Skin of body (tissue), 3 donors: ENCODE results near the gene TNFSF12. TPM values are rescaled to one million over a fixed set of nuclear protein-coding genes. Genes with fewer than 3 reads are reported as not detected.
A peak's percentile ranks its signal among the peaks of the same experiment; 100 is the strongest.
"Not testable (repeated sequence)": the region's sequence is repeated elsewhere in the genome, so short reads cannot be mapped to it uniquely, and the experiment has no call there.

Experiments used
- DNase-seq: peaks from one replicate; lab custom pipeline; 2025; lab: John Stamatoyannopoulos, UW
- small RNA-seq: library from RNA; depleted of rRNA; stranded (forward); fragments of <200 nt; gene quantifications from one replicate; pipeline ENCODE3, GENCODE V24; 2014; ENCODE audit warnings: low replicate concordance
- total RNA-seq: library from RNA; depleted of rRNA; stranded (reverse); fragments of >200 nt; gene quantifications from one replicate; pipeline ENCODE4 v1.2.3, GENCODE V29; 2014

The TNFSF12 gene
- total RNA-seq, 1 donor from 2014 or later: 4.5 TPM

DNA sequence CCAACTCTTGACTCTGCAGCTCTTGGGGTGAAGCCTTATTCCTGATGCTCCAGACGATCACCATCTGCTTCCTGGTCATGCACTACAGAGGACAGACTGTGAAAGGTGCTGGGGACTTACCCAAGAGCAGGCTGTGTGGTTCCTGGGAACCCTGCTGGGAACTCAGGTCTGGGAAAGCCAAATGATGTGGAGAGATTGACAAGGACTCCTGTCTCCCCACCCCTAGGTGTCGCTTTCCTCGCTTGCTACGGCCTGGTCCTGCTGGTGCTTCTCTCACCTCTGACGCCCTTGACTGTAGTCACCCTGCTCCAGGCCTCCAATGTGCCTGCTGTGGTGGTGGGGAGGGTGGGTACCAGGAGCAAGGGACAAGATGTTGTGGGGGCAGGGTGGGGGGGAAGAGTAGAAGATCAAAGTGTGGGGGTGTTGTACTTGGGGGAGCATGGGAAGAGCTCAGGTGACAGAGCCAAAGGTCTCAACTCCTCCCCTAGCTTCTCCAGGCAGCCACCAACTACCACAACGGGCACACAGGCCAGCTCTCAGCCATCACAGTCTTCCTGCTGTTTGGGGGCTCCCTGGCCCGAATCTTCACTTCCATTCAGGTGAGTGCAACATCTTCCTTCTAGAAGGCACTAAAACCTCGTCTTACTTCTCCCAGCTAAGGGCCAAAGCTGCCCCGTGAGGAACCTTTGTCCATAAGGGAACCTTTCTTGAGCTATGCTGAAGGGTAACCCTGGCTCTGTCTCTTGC lies 38.0 kb downstream of the TNFSF12 start:
- DNase-seq: no peak

DNA sequence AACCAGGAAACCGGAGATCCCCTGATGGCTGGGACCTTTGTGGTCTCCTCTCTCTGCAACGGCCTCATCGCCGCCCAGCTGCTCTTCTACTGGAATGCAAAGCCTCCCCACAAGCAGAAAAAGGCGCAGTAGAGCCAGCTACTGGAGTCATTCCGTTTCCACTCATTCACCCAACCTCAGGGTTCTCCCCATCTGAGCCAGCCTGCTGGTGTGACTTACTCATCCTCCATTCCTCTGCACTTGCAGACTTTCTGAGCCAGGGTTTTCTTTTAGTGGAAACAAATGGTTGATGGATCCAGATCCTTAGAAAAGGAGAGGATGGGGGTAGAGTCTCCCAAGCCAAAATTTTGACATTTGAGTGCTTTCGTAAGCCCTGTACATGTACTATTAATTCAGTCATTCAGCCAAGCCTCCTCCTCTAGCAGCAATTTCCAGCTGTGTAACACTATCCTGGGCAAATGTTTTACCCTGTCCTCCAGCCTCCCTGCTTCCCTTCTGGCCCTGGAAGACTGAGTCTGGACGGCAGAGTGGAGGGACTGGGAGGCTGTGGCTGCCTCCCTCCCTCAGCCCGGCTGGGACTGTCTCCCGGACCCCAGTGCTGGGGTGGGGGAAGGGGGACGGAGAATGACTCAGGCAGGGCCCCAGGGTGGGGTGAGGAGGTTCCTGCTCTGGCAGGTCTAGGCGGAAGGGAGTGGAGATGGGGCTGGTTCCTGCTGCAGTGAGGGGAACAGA lies 38.7 kb downstream of the TNFSF12 start:
- DNase-seq: no peak

GRCh38 chr17:7588553-7589203 lies 39.8 kb downstream of the TNFSF12 start:
- DNase-seq: no peak

DNA sequence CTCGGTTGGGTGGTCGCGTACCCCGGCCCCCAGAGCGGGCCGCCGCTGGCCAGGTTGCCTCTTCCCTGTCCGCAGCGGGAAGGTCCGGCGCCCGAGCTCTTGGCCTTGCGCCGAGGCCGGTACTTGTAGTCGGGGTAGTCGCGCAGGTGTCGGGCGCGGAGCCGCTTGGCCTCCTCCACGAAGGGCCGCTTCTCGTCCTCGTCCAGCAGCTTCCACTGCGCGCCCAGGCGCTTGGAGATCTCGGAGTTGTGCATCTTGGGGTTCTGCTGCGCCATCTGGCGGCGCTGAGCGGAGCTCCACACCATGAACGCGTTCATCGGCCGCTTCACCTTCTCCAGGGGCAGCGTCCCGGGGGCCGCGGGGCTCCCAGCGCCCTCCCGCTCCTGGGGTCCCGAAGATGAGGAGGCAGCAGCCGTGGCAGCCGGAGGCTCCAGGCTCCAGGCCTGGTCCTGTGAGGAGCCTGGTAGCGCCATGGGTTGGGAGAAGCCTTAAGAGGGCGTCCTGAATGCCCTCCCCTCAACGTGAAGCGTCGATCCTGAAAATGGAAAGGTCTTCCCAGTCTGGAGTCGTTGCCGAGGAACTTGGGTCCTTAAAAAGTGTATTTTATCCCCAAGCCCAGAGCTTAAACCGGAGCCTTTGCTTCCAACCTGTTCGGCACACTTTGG lies 40.5 kb downstream of the TNFSF12 start:
- peak; percentile 64 for DNase-seq

GRCh38 chr17:7589891-7590691 lies 41.2 kb downstream of the TNFSF12 start, which contains the start of gene SOX15:
TSS of gene SOX15 (minus strand) at chr17:7590094. CDS start at chr17:7589676, 418 bp downstream.
- no peak for DNase-seq

- no peak for DNase-seq
Measured at GRCh38 chr17:7590743-7591142, 41.9 kb downstream of the TNFSF12 start.

DNA sequence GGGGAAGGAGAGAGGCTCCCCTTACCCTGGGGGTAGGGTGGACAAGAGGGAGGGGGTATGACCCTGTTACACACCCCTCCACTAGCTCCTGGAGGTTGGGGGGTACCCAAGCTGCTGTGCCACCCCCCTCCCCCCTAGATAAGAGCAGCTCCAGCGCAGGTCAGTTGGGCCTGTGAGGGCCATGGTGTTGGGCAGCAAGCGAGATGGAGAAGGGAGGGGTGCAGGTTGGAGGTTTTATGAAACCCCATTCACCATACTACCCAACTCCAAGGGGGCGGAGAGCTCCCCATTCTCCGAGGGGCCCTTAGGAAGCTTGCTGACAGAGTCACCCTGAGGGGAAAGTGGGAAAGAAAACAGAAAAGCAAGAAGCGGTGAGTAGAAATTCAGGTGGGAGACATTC lies 42.7 kb downstream of the TNFSF12 start:
- no peak for DNase-seq

GRCh38 chr17:7592422-7593021 lies 43.7 kb downstream of the TNFSF12 start:
- no peak for DNase-seq

DNA sequence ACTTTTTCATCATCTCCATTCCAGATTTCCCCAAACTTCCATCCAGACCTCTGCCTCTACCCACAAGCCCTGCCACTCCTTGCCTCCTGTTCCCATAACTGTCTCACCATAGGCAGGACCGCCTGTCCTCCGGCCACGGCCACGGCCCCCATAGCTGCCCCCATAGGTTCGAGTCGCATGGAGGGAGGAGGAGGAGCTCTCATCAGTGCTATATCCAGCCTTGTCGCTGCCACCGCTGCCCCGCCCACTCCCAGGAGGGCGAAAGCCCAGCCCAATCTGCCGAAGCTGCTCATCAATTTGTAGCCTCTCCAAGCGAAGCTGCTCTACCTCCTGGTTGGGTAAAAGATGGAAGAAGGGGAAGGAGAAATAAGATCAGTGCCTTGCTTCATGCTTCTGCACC lies 44.4 kb downstream of the TNFSF12 start:
- no peak for DNase-seq

GRCh38 chr17:7597561-7597960 lies 48.7 kb downstream of the TNFSF12 start:
- DNase-seq: not testable (repeated sequence)

DNA sequence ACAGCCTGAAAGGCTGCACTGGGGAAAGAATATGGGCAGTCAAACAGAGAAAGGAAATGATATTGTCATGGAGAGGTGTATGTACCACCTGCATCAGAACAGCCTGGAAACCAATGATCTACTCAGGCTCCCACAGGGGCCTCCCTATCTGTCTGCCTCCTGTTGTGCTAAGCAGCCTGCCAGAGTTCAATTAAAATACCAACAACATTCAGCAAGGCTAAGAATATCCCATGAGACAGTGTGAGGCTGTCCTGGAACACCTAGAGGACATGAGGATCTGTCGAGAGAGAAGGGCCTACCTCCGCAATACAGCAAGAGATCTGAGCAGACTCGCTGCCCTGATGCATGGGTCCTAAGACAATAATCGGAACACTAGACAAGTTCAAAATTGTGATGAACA lies 57.4 kb downstream of the TNFSF12 start:
- no peak for DNase-seq

Small RNAs within 50 kb of the gene (small RNA-seq; reads per million reads assigned to genes)
- gene CD68 (not detected), gene RF00019 (not detected), gene SNORA48 (not detected), gene SNORD10 (not detected)

Other genes with a start within 250 kb of the TNFSF12 start
- gene EIF5A, start 241.4 kb upstream of the TNFSF12 start, total RNA-seq: 186 TPM
- 17.2 TPM for gene GPS2, start 233.7 kb upstream of the TNFSF12 start, total RNA-seq
- gene NEURL4, start 219.7 kb upstream of the TNFSF12 start, total RNA-seq: 14.2 TPM
- 4.7 TPM for gene ACAP1, start 212.5 kb upstream of the TNFSF12 start, total RNA-seq
- 6.3 TPM for gene KCTD11, start 196.9 kb upstream of the TNFSF12 start, total RNA-seq
- not detected for gene TMEM95, start 193.9 kb upstream of the TNFSF12 start, total RNA-seq
- gene TNK1, start 168.0 kb upstream of the TNFSF12 start, total RNA-seq: 2.5 TPM
- 16.0 TPM for gene PLSCR3, start 154.5 kb upstream of the TNFSF12 start, total RNA-seq
- 75.9 TPM for gene TMEM256, start 145.0 kb upstream of the TNFSF12 start, total RNA-seq
- 8.8 TPM for gene NLGN2, start 141.2 kb upstream of the TNFSF12 start, total RNA-seq
- gene SPEM1, start 128.7 kb upstream of the TNFSF12 start, total RNA-seq: not detected
- gene SPEM2, start 123.4 kb upstream of the TNFSF12 start, total RNA-seq: not detected
- gene SPEM3, start 120.2 kb upstream of the TNFSF12 start, total RNA-seq: not detected
- gene TMEM102, start 113.6 kb upstream of the TNFSF12 start, total RNA-seq: 3.3 TPM
- 3.4 TPM for gene FGF11, start 109.5 kb upstream of the TNFSF12 start, total RNA-seq
- 12.5 TPM for gene CHRNB1, start 104.0 kb upstream of the TNFSF12 start, total RNA-seq
- 16.7 TPM for gene ZBTB4, start 69.4 kb upstream of the TNFSF12 start, total RNA-seq
- not detected for gene SLC35G6, start 67.6 kb upstream of the TNFSF12 start, total RNA-seq
- 73.0 TPM for gene POLR2A, start 64.7 kb upstream of the TNFSF12 start, total RNA-seq
- gene TNFSF13, start 9.7 kb downstream of the TNFSF12 start, total RNA-seq: 1.7 TPM
- gene SENP3, start 12.9 kb downstream of the TNFSF12 start, total RNA-seq: 29.8 TPM
- gene CD68, start 30.6 kb downstream of the TNFSF12 start, total RNA-seq: 9.2 TPM
- gene MPDU1, start 34.8 kb downstream of the TNFSF12 start, total RNA-seq: 30.7 TPM
- gene SOX15, start 41.0 kb downstream of the TNFSF12 start, total RNA-seq: 7.8 TPM
- 25.5 TPM for gene FXR2, start 65.8 kb downstream of the TNFSF12 start, total RNA-seq
- 33.8 TPM for gene SAT2, start 78.8 kb downstream of the TNFSF12 start, total RNA-seq
- gene SHBG, start 81.1 kb downstream of the TNFSF12 start, total RNA-seq: 0.49 TPM
- 2.9 TPM for gene ATP1B2, start 101.9 kb downstream of the TNFSF12 start, total RNA-seq
- gene TP53, start 138.4 kb downstream of the TNFSF12 start, total RNA-seq: 30.2 TPM
- 3.2 TPM for gene WRAP53, start 139.4 kb downstream of the TNFSF12 start, total RNA-seq
- 3.9 TPM for gene EFNB3, start 156.1 kb downstream of the TNFSF12 start, total RNA-seq
- gene DNAH2, start 168.7 kb downstream of the TNFSF12 start, total RNA-seq: 0.10 TPM